ENCODE results near the gene IQCK.

Gene IQCK

GRCh38 chr16:19722981-19723380 lies 4.9 kb downstream of the IQCK start:
- H3K79me2 ChIP-seq (ENCODE audit: insufficient read depth, low read length), result no peaks in the 10 kb centered on the region
- H3K4me2 ChIP-seq (ENCODE audit: low read depth, low read length, poor library complexity, severe bottlenecking), result no peak overlapping the region
- H2AFZ ChIP-seq (ENCODE audit: low read depth, low read length, severe bottlenecking), result no peak overlapping the region
- TF ChIP-seq EZH2phosphoT487 (conservative IDR thresholded peaks at IDR 0.05; ENCODE audit: low read length) (no peak), CTCF (IDR thresholded peaks at IDR 0.05; ENCODE audit: insufficient read depth, low read length, poor library complexity, severe bottlenecking) (no peak)
- no peaks in the 10 kb centered on the region for H3K9me3 ChIP-seq (ENCODE audit: insufficient read depth, low read length)
- no peaks in the 10 kb centered on the region for H4K20me1 ChIP-seq (ENCODE audit: low read depth, low read length)
- H3K27me3 ChIP-seq (ENCODE audit: low read length), result no peaks in the 10 kb centered on the region
- H3K4me3 ChIP-seq (ENCODE audit: insufficient read depth, low read length, poor library complexity, severe bottlenecking), result no peak overlapping the region
- H3K36me3 ChIP-seq (ENCODE audit: low read length), result no peaks in the 10 kb centered on the region
- no peaks in the 10 kb centered on the region for H3F3A ChIP-seq (ENCODE audit: insufficient read depth)
- no peaks in the 10 kb centered on the region for H3K9me2 ChIP-seq (replicated peaks; ENCODE audit: insufficient read depth, low read length)
- H3K9ac ChIP-seq (ENCODE audit: low read length), result no peak overlapping the region
- no peak overlapping the region for H3K27ac ChIP-seq (ENCODE audit: low read depth, low read length)

DNA sequence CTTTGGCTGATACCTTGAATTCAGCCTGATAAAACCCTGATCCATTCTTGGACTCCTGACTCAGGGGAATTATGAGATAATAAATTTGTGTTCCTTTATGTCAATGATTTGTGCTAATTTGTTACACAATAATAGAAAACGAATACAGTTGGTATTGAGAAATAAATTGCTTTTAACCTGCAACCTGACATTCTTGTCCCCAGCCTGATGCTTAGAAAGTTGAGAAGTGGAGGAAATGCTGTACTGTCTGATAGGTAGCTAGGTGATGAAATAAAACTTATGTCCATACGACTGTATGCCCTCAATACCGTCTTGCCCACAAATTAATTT lies 10.5 kb downstream of the IQCK start:
- Histone ChIP-seq H3K79me2 (ENCODE audit: insufficient read depth, low read length) (no peaks in the 10 kb centered on the region), H3K27me3 (ENCODE audit: low read length) (no peaks in the 10 kb centered on the region), H4K20me1 (ENCODE audit: low read depth, low read length) (no peaks in the 10 kb centered on the region), H3F3A (ENCODE audit: insufficient read depth) (no peaks in the 10 kb centered on the region), H3K4me3 (ENCODE audit: insufficient read depth, low read length, poor library complexity, severe bottlenecking) (no peak overlapping the region), H3K36me3 (ENCODE audit: low read length) (no peaks in the 10 kb centered on the region), H3K27ac (ENCODE audit: low read depth, low read length) (no peak overlapping the region), H3K9me2 (replicated peaks; ENCODE audit: insufficient read depth, low read length) (no peaks in the 10 kb centered on the region), H2AFZ (ENCODE audit: low read depth, low read length, severe bottlenecking) (no peak overlapping the region), H3K4me2 (ENCODE audit: low read depth, low read length, poor library complexity, severe bottlenecking) (no peak overlapping the region), H3K9me3 (ENCODE audit: insufficient read depth, low read length) (no peaks in the 10 kb centered on the region), H3K9ac (ENCODE audit: low read length) (no peak overlapping the region)
- TF ChIP-seq EZH2phosphoT487 (conservative IDR thresholded peaks at IDR 0.05; ENCODE audit: low read length), result no peak
- no peak for TF ChIP-seq CTCF (IDR thresholded peaks at IDR 0.05; ENCODE audit: insufficient read depth, low read length, poor library complexity, severe bottlenecking)

GRCh38 chr16:19733551-19733950 lies 15.5 kb downstream of the IQCK start:
- Histone ChIP-seq H3K36me3 (ENCODE audit: low read length) (no peaks in the 10 kb centered on the region), H4K20me1 (ENCODE audit: low read depth, low read length) (no peaks in the 10 kb centered on the region), H3K9ac (ENCODE audit: low read length) (no peak overlapping the region), H3K4me3 (ENCODE audit: insufficient read depth, low read length, poor library complexity, severe bottlenecking) (no peak overlapping the region), H3K9me3 (ENCODE audit: insufficient read depth, low read length) (no peaks in the 10 kb centered on the region), H3K4me2 (ENCODE audit: low read depth, low read length, poor library complexity, severe bottlenecking) (no peak overlapping the region), H3K9me2 (replicated peaks; ENCODE audit: insufficient read depth, low read length) (no peaks in the 10 kb centered on the region), H3F3A (ENCODE audit: insufficient read depth) (no peaks in the 10 kb centered on the region), H3K27me3 (ENCODE audit: low read length) (no peaks in the 10 kb centered on the region), H3K79me2 (ENCODE audit: insufficient read depth, low read length) (no peaks in the 10 kb centered on the region), H3K27ac (ENCODE audit: low read depth, low read length) (no peak overlapping the region), H2AFZ (ENCODE audit: low read depth, low read length, severe bottlenecking) (no peak overlapping the region)
- no peak for TF ChIP-seq EZH2phosphoT487 (conservative IDR thresholded peaks at IDR 0.05; ENCODE audit: low read length)
- no peak for TF ChIP-seq CTCF (IDR thresholded peaks at IDR 0.05; ENCODE audit: insufficient read depth, low read length, poor library complexity, severe bottlenecking)

All from SU-DHL-6 (cell line).